Mesendoderm (in vitro differentiated cells): Measurements from ENCODE around the gene NPPC.

Experiments used
- DNase-seq: peaks from one replicate; pipeline ENCODE4 v3.0.0; 2013
- H2AK5ac ChIP-seq: 2 replicates; pipeline ENCODE4 v1.6.1; 2013; ENCODE audit warnings: low read length, inconsistent platforms
- H2BK120ac ChIP-seq: 2 replicates; pipeline ENCODE4 v1.6.1; 2013; ENCODE audit warnings: low read depth, mild to moderate bottlenecking, low read length, moderate library complexity, mixed read lengths
- H2BK15ac ChIP-seq: replicated peaks from 2 replicates; pipeline ENCODE4 v1.6.1; 2013; ENCODE audit warnings: low read depth, mild to moderate bottlenecking, moderate library complexity
- H2BK5ac ChIP-seq: 2 replicates; pipeline ENCODE4 v1.6.1; 2013; ENCODE audit warnings: low read length, inconsistent platforms
- H3K18ac ChIP-seq: 2 replicates; pipeline ENCODE4 v1.6.1; 2013; ENCODE audit warnings: mild to moderate bottlenecking, low read length, mixed read lengths
- H3K23ac ChIP-seq: one replicate; pipeline ENCODE4 v1.6.1; 2013; ENCODE audit warnings: low read length
- H3K27ac ChIP-seq: 2 replicates; pipeline ENCODE4 v1.5.1; 2013; ENCODE audit warnings: low read depth, mild to moderate bottlenecking, inconsistent platforms, low read length, moderate library complexity
- H3K27me3 ChIP-seq: 2 replicates; pipeline ENCODE4 v1.6.1; 2013; ENCODE audit warnings: low read length, control low read depth, mild to moderate bottlenecking, inconsistent platforms; ENCODE audit not compliant: insufficient read depth, poor library complexity
- H3K36me3 ChIP-seq: 2 replicates; pipeline ENCODE4 v1.6.1; 2013; ENCODE audit warnings: low read length, inconsistent platforms; ENCODE audit not compliant: control insufficient read depth, insufficient read depth
- H3K4ac ChIP-seq: one replicate; pipeline ENCODE4 v1.6.1; 2013; ENCODE audit warnings: low read depth, mild to moderate bottlenecking, low read length, moderate library complexity
- H3K4me1 ChIP-seq: 2 replicates; pipeline ENCODE4 v1.6.1; 2013; ENCODE audit warnings: low read depth, low read length, inconsistent platforms; ENCODE audit not compliant: control insufficient read depth
- H3K4me2 ChIP-seq: 2 replicates; pipeline ENCODE4 v1.6.1; 2013; ENCODE audit warnings: low read length
- H3K4me3 ChIP-seq: 2 replicates; pipeline ENCODE4 v1.5.1; 2013; ENCODE audit warnings: mild to moderate bottlenecking, low read length
- H3K56ac ChIP-seq: one replicate; pipeline ENCODE4 v1.6.1; 2013; ENCODE audit warnings: low read length
- H3K79me1 ChIP-seq: 2 replicates; pipeline ENCODE4 v1.6.1; 2013; ENCODE audit warnings: low read length, inconsistent platforms
- H3K79me2 ChIP-seq: 2 replicates; pipeline ENCODE4 v1.6.1; 2013; ENCODE audit warnings: mild to moderate bottlenecking, low read length; ENCODE audit not compliant: control insufficient read depth, insufficient read depth
- H3K9ac ChIP-seq: 2 replicates; pipeline ENCODE4 v1.6.1; 2013; ENCODE audit warnings: low read length, inconsistent platforms
- H4K5ac ChIP-seq: one replicate; pipeline ENCODE4 v1.6.1; 2013; ENCODE audit warnings: low read length
- H4K8ac ChIP-seq: one replicate; pipeline ENCODE4 v1.6.1; 2013; ENCODE audit warnings: low read depth, mild to moderate bottlenecking, control low read depth, low read length, moderate library complexity
- WGBS: extraction: QIAGEN DNeasy Blood & Tissue Kit; methylation state at CpG from one replicate; pipeline ENCODE4 v1.1.7; 2013; ENCODE audit warnings: low lambda C conversion rate, missing lambda C conversion rate; ENCODE audit not compliant: insufficient coverage; ENCODE audit errors: extremely low coverage; 5-methylcytosine and 5-hydroxymethylcytosine counted together

Gene NPPC

GRCh38 chr2:231894566-231895380 lies 31.4 kb downstream of the NPPC start:
- no peaks in the 10 kb centered on the region for H3K79me1 ChIP-seq
- no peaks in the 10 kb centered on the region for H3K4me1 ChIP-seq
- no peaks in the 10 kb centered on the region for H3K27me3 ChIP-seq
- H3K18ac ChIP-seq, result no peak overlapping the region
- no peak overlapping the region for H3K23ac ChIP-seq
- H2BK15ac ChIP-seq, result no peak overlapping the region
- no peak for DNase-seq
- no peak overlapping the region for H4K5ac ChIP-seq
- no peak overlapping the region for H2BK120ac ChIP-seq
- no peak overlapping the region for H3K9ac ChIP-seq
- H3K4me3 ChIP-seq, result no peak overlapping the region
- no peak overlapping the region for H4K8ac ChIP-seq
- no peak overlapping the region for H2AK5ac ChIP-seq
- H3K79me2 ChIP-seq, result no peaks in the 10 kb centered on the region
- H3K4me2 ChIP-seq, result no peak overlapping the region
- H3K36me3 ChIP-seq, result no peaks in the 10 kb centered on the region
- H2BK5ac ChIP-seq, result no peak overlapping the region
- no peak overlapping the region for H3K4ac ChIP-seq
- WGBS, result no CpG with 5 or more reads among the region's 15 CpGs
- no peak overlapping the region for H3K27ac ChIP-seq
- H3K56ac ChIP-seq, result no peak overlapping the region

GRCh38 chr2:231891514-231891905 lies 34.7 kb downstream of the NPPC start:
- H3K18ac ChIP-seq, result no peak overlapping the region
- no peaks in the 10 kb centered on the region for H3K4me1 ChIP-seq
- H3K9ac ChIP-seq, result no peak overlapping the region
- no peak overlapping the region for H3K23ac ChIP-seq
- no peak for DNase-seq
- H2BK5ac ChIP-seq, result no peak overlapping the region
- H4K8ac ChIP-seq, result no peak overlapping the region
- no peaks in the 10 kb centered on the region for H3K27me3 ChIP-seq
- no peak overlapping the region for H4K5ac ChIP-seq
- no peak overlapping the region for H3K4me3 ChIP-seq
- no peak overlapping the region for H3K56ac ChIP-seq
- H3K36me3 ChIP-seq, result no peaks in the 10 kb centered on the region
- WGBS, result no CpG with 5 or more reads among the region's 11 CpGs
- no peak overlapping the region for H3K4ac ChIP-seq
- H3K27ac ChIP-seq, result no peak overlapping the region
- no peak overlapping the region for H2BK120ac ChIP-seq
- H3K79me2 ChIP-seq, result no peaks in the 10 kb centered on the region
- no peak overlapping the region for H2AK5ac ChIP-seq
- H3K4me2 ChIP-seq, result no peak overlapping the region
- H3K79me1 ChIP-seq, result no peaks in the 10 kb centered on the region
- H2BK15ac ChIP-seq, result no peak overlapping the region

- Histone ChIP-seq H4K8ac (no peak overlapping the region), H4K5ac (no peak overlapping the region), H2BK5ac (no peak overlapping the region), H3K4me2 (no peak overlapping the region), H3K79me2 (no peaks in the 10 kb centered on the region), H3K27ac (no peak overlapping the region), H3K9ac (no peak overlapping the region), H2BK15ac (no peak overlapping the region), H3K23ac (no peak overlapping the region), H3K27me3 (no peaks in the 10 kb centered on the region), H3K79me1 (no peaks in the 10 kb centered on the region), H2BK120ac (no peak overlapping the region), H3K56ac (no peak overlapping the region), H3K4ac (no peak overlapping the region), H3K18ac (no peak overlapping the region), H3K4me3 (no peak overlapping the region), H2AK5ac (no peak overlapping the region), H3K4me1 (no peaks in the 10 kb centered on the region), H3K36me3 (no peaks in the 10 kb centered on the region)
- no peak for DNase-seq
- WGBS, result no CpG with 5 or more reads among the region's 11 CpGs
Observed at GRCh38 chr2:231890896-231891513, 35.2 kb downstream of the NPPC start.

- Histone ChIP-seq H2AK5ac (no peak overlapping the region), H3K36me3 (no peaks in the 10 kb centered on the region), H2BK15ac (no peak overlapping the region), H4K5ac (no peak overlapping the region), H2BK5ac (no peak overlapping the region), H3K4me1 (no peaks in the 10 kb centered on the region), H3K4ac (no peak overlapping the region), H2BK120ac (no peak overlapping the region), H3K4me2 (no peak overlapping the region), H3K9ac (no peak overlapping the region), H3K79me2 (no peaks in the 10 kb centered on the region), H3K18ac (no peak overlapping the region), H3K56ac (no peak overlapping the region), H3K4me3 (no peak overlapping the region), H3K27me3 (no peaks in the 10 kb centered on the region), H3K23ac (no peak overlapping the region), H4K8ac (no peak overlapping the region), H3K79me1 (no peaks in the 10 kb centered on the region), H3K27ac (no peak overlapping the region)
- no peak for DNase-seq
- WGBS, result no CpG with 5 or more reads among the region's 6 CpGs
Observed at GRCh38 chr2:231887756-231888155, 38.4 kb downstream of the NPPC start.

GRCh38 chr2:231886071-231886681 lies 40.0 kb downstream of the NPPC start:
- no peak overlapping the region for H3K56ac ChIP-seq
- no peaks in the 10 kb centered on the region for H3K4me1 ChIP-seq
- no peak overlapping the region for H3K4ac ChIP-seq
- H3K79me1 ChIP-seq, result no peaks in the 10 kb centered on the region
- no peak overlapping the region for H3K18ac ChIP-seq
- H3K23ac ChIP-seq, result no peak overlapping the region
- no peak overlapping the region for H3K4me3 ChIP-seq
- H3K27me3 ChIP-seq, result no peaks in the 10 kb centered on the region
- DNase-seq, result no peak
- no peaks in the 10 kb centered on the region for H3K36me3 ChIP-seq
- no peak overlapping the region for H4K8ac ChIP-seq
- no peak overlapping the region for H2BK120ac ChIP-seq
- no peak overlapping the region for H2AK5ac ChIP-seq
- no peak overlapping the region for H2BK15ac ChIP-seq
- no CpG with 5 or more reads among the region's 3 CpGs for WGBS
- H3K9ac ChIP-seq, result no peak overlapping the region
- no peak overlapping the region for H2BK5ac ChIP-seq
- no peak overlapping the region for H4K5ac ChIP-seq
- no peak overlapping the region for H3K4me2 ChIP-seq
- no peaks in the 10 kb centered on the region for H3K79me2 ChIP-seq
- H3K27ac ChIP-seq, result no peak overlapping the region
